Lower leg skin (tissue), 4 donors: ENCODE results near the gene CDKAL1. TPM values are rescaled to one million over a fixed set of nuclear protein-coding genes. Genes with fewer than 3 reads are reported as not detected.

Source experiments
- DNase-seq, 2 donors: peaks; one replicate each; pipeline ENCODE4 v3.0.0-alpha.2; 2019; ENCODE audit warnings: low spot score in 2 of 2
- H3K4me3 ChIP-seq: fragments of 200-600 bp; sonication (generic); 2 replicates; pipeline ENCODE4 v1.5.1; 2017; ENCODE audit warnings: mild to moderate bottlenecking, low read depth; ENCODE audit not compliant: poor library complexity, severe bottlenecking
- POLR2A ChIP-seq, 2 donors: fragments of 450-650 bp; IDR thresholded peaks; one replicate each; pipeline ENCODE4 v1.6.1; 2016 to 2017; ENCODE audit warnings: antibody characterized with exemption in 2 of 2, mild to moderate bottlenecking in 1 of 2, moderate library complexity in 1 of 2
- WGBS, 2 donors: methylation state at CpG; one replicate each; pipeline ENCODE4 v1.1.5; 2018; 5-methylcytosine and 5-hydroxymethylcytosine counted together
- intact Hi-C: fragments of 100-400 bp; cut with DNase I; formaldehyde crosslinking; loops from one replicate; pipeline ENCODE4 v1.15.0; 2023; ENCODE audit warnings: low total_unique reads
- total RNA-seq, 4 donors: library from RNA; depleted of rRNA; stranded (reverse); fragments of >200 nt; gene quantifications; one replicate each; pipeline ENCODE4 v1.1.0, GENCODE V29; 2016
- TF ChIP-seq, protein P1 (sequence below), 3 donors: fragments of 450-650 bp; IDR thresholded peaks; one replicate each; pipeline ENCODE4 v1.5.1; 2016; ENCODE audit warnings: antibody characterized with exemption in 3 of 3, mild to moderate bottlenecking in 3 of 3, moderate library complexity in 2 of 3

Gene CDKAL1
- total RNA-seq, 4 donors from 2014 or later: 10.3 to 18.0 (median 11.6) TPM

GRCh38 chr6:21264288-21265033 is 730.2 kb downstream of the CDKAL1 start:
- H3K4me3 ChIP-seq: no peak overlapping the region
- 78 to 79% methylated on average over 10 of the region's 10 CpGs for WGBS, 2 donors
- DNase-seq: no peak
- TF ChIP-seq, protein P1, sequence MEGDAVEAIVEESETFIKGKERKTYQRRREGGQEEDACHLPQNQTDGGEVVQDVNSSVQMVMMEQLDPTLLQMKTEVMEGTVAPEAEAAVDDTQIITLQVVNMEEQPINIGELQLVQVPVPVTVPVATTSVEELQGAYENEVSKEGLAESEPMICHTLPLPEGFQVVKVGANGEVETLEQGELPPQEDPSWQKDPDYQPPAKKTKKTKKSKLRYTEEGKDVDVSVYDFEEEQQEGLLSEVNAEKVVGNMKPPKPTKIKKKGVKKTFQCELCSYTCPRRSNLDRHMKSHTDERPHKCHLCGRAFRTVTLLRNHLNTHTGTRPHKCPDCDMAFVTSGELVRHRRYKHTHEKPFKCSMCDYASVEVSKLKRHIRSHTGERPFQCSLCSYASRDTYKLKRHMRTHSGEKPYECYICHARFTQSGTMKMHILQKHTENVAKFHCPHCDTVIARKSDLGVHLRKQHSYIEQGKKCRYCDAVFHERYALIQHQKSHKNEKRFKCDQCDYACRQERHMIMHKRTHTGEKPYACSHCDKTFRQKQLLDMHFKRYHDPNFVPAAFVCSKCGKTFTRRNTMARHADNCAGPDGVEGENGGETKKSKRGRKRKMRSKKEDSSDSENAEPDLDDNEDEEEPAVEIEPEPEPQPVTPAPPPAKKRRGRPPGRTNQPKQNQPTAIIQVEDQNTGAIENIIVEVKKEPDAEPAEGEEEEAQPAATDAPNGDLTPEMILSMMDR (IDR thresholded peaks at IDR 0.05): no peak
- TF ChIP-seq POLR2A (IDR thresholded peaks at IDR 0.05): no peak
- intact Hi-C loops: no loop called here

GRCh38 chr6:21265034-21265729 is 730.9 kb downstream of the CDKAL1 start:
- DNase-seq: no peak
- no peak overlapping the region for H3K4me3 ChIP-seq
- 92 to 95% methylated on average over 4 of the region's 4 CpGs for WGBS, 2 donors
- TF ChIP-seq, protein P1 (IDR thresholded peaks at IDR 0.05): no peak
- TF ChIP-seq POLR2A (IDR thresholded peaks at IDR 0.05): no peak
- intact Hi-C loops: no loop called here

DNA sequence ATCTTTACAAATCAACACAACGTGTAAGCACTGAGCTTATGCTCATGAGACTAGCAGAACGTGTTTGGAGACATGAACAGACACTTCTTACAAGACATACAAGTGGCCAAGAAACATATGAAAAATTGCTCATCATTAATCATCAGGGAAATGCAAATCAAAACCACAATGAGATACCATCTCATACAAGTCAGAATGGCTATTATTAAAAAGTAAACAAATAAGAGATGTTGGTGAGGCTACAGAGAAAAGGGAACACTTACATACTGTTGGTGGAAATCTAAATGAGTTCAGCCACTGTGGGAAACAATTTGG is 731.4 kb downstream of the CDKAL1 start:
- intact Hi-C loops: no loop called here
- WGBS, 2 donors: 52 to 59% methylated on average over 2 of the region's 2 CpGs
- TF ChIP-seq POLR2A (IDR thresholded peaks at IDR 0.05): no peak
- TF ChIP-seq, protein P1 (IDR thresholded peaks at IDR 0.05): no peak
- DNase-seq: no peak
- H3K4me3 ChIP-seq: no peak overlapping the region

- intact Hi-C loops: no loop called here
- 59 to 68% methylated on average over 14 of the region's 14 CpGs for WGBS, 2 donors
- no peak overlapping the region for H3K4me3 ChIP-seq
- DNase-seq: no peak
- TF ChIP-seq, protein P1 (IDR thresholded peaks at IDR 0.05): no peak
- TF ChIP-seq POLR2A (IDR thresholded peaks at IDR 0.05): no peak
These were observed 736.5 kb downstream of the CDKAL1 start for GRCh38 chr6:21270636-21271201.

GRCh38 chr6:21271428-21272155 is 737.3 kb downstream of the CDKAL1 start:
- no peak for DNase-seq
- TF ChIP-seq, protein P1 (IDR thresholded peaks at IDR 0.05): no peak
- TF ChIP-seq POLR2A (IDR thresholded peaks at IDR 0.05): no peak
- intact Hi-C loops: no loop called here
- H3K4me3 ChIP-seq: no peak overlapping the region
- WGBS, 2 donors: 88 to 89% methylated on average over 7 of the region's 7 CpGs
